ENCODE measurements around the gene OR1F1.
"Not testable (repeated sequence)": the region's sequence is repeated elsewhere in the genome, so short reads cannot be mapped to it uniquely, and the experiment has no call there.

The OR1F1 gene

GRCh38 chr16:3192476-3193019, 4.5 kb downstream of the OR1F1 start:
- H3K4me1 ChIP-seq (ENCODE audit: control insufficient read depth in 1 of 2, insufficient read depth in 2 of 2, low read length in 2 of 2), result peaks cover 0 to 17% of the 10 kb centered on the region in 2 donors
- H3K4me3 ChIP-seq (ENCODE audit: low read depth in 1 of 2, low read length in 2 of 2), result no peak overlapping the region
- H3K27me3 ChIP-seq (ENCODE audit: low read depth, low read length), result peaks cover 59% of the 10 kb centered on the region
- H3K9me3 ChIP-seq (ENCODE audit: control insufficient read depth in 1 of 2, low read length in 2 of 2), result no peaks in the 10 kb centered on the region
- H3K27ac ChIP-seq (ENCODE audit: low read length), result no peak overlapping the region
- no peaks in the 10 kb centered on the region for H3K36me3 ChIP-seq (ENCODE audit: control insufficient read depth in 1 of 2, insufficient read depth in 2 of 2, low read length in 2 of 2)

GRCh38 chr16:3193221-3194212, 5.5 kb downstream of the OR1F1 start:
- no peaks in the 10 kb centered on the region for H3K9me3 ChIP-seq (ENCODE audit: control insufficient read depth in 1 of 2, low read length in 2 of 2)
- H3K36me3 ChIP-seq (ENCODE audit: control insufficient read depth in 1 of 2, insufficient read depth in 2 of 2, low read length in 2 of 2), result no peaks in the 10 kb centered on the region
- no peak overlapping the region for H3K4me3 ChIP-seq (ENCODE audit: low read depth in 1 of 2, low read length in 2 of 2)
- H3K27ac ChIP-seq (ENCODE audit: low read length), result no peak overlapping the region
- H3K4me1 ChIP-seq (ENCODE audit: control insufficient read depth in 1 of 2, insufficient read depth in 2 of 2, low read length in 2 of 2), result peaks cover 0 to 14% of the 10 kb centered on the region in 2 donors
- peaks cover 54% of the 10 kb centered on the region for H3K27me3 ChIP-seq (ENCODE audit: low read depth, low read length)

- H3K27me3 ChIP-seq (ENCODE audit: low read depth, low read length), result peaks cover 42% of the 10 kb centered on the region
Measured at GRCh38 chr16:3194792-3195191, 6.8 kb downstream of the OR1F1 start.

GRCh38 chr16:3195975-3196374, 8.0 kb downstream of the OR1F1 start:
- Histone ChIP-seq H3K4me1 (ENCODE audit: control insufficient read depth in 1 of 2, insufficient read depth in 2 of 2, low read length in 2 of 2) (no peaks in the 10 kb centered on the region), H3K27me3 (ENCODE audit: low read depth, low read length) (peaks cover 30% of the 10 kb centered on the region), H3K4me3 (ENCODE audit: low read depth in 1 of 2, low read length in 2 of 2) (no peak overlapping the region), H3K36me3 (ENCODE audit: control insufficient read depth in 1 of 2, insufficient read depth in 2 of 2, low read length in 2 of 2) (no peaks in the 10 kb centered on the region), H3K9me3 (ENCODE audit: control insufficient read depth in 1 of 2, low read length in 2 of 2) (peaks cover 0 to 4% of the 10 kb centered on the region in 2 donors), H3K27ac (ENCODE audit: low read length) (no peak overlapping the region)

More at GRCh38 chr16:3194792-3195191, 6.8 kb downstream of the OR1F1 start:
- no peak overlapping the region for H3K4me3 ChIP-seq (ENCODE audit: low read depth in 1 of 2, low read length in 2 of 2)
- H3K9me3 ChIP-seq (ENCODE audit: control insufficient read depth in 1 of 2, low read length in 2 of 2), result no peaks in the 10 kb centered on the region
- no peak overlapping the region for H3K27ac ChIP-seq (ENCODE audit: low read length)
- H3K36me3 ChIP-seq (ENCODE audit: control insufficient read depth in 1 of 2, insufficient read depth in 2 of 2, low read length in 2 of 2), result no peaks in the 10 kb centered on the region
- peaks cover 0 to 1% of the 10 kb centered on the region in 2 donors for H3K4me1 ChIP-seq (ENCODE audit: control insufficient read depth in 1 of 2, insufficient read depth in 2 of 2, low read length in 2 of 2)

- not testable (repeated sequence) for H3K9me3 ChIP-seq (ENCODE audit: control insufficient read depth in 1 of 2, low read length in 2 of 2); H3K4me1 ChIP-seq (ENCODE audit: control insufficient read depth in 1 of 2, insufficient read depth in 2 of 2, low read length in 2 of 2); H3K4me3 ChIP-seq (ENCODE audit: low read depth in 1 of 2, low read length in 2 of 2); H3K27ac ChIP-seq (ENCODE audit: low read length); H3K36me3 ChIP-seq (ENCODE audit: control insufficient read depth in 1 of 2, insufficient read depth in 2 of 2, low read length in 2 of 2)
- peaks cover 16% of the 10 kb centered on the region for H3K27me3 ChIP-seq (ENCODE audit: low read depth, low read length)
Measured at GRCh38 chr16:3197694-3198333, 9.8 kb downstream of the OR1F1 start.

- H3K27ac ChIP-seq (ENCODE audit: low read length), result no peak overlapping the region
- peaks cover 11% of the 10 kb centered on the region for H3K27me3 ChIP-seq (ENCODE audit: low read depth, low read length)
- no peaks in the 10 kb centered on the region for H3K4me1 ChIP-seq (ENCODE audit: control insufficient read depth in 1 of 2, insufficient read depth in 2 of 2, low read length in 2 of 2)
- H3K9me3 ChIP-seq (ENCODE audit: control insufficient read depth in 1 of 2, low read length in 2 of 2), result peaks cover 0 to 4% of the 10 kb centered on the region in 2 donors
- H3K4me3 ChIP-seq (ENCODE audit: low read depth in 1 of 2, low read length in 2 of 2), result no peak overlapping the region
- H3K36me3 ChIP-seq (ENCODE audit: control insufficient read depth in 1 of 2, insufficient read depth in 2 of 2, low read length in 2 of 2), result no peaks in the 10 kb centered on the region
Measured at GRCh38 chr16:3198334-3199072, 10.5 kb downstream of the OR1F1 start.

- Histone ChIP-seq H3K27me3 (ENCODE audit: low read depth, low read length) (no peaks in the 10 kb centered on the region), H3K4me1 (ENCODE audit: control insufficient read depth in 1 of 2, insufficient read depth in 2 of 2, low read length in 2 of 2) (no peaks in the 10 kb centered on the region), H3K9me3 (ENCODE audit: control insufficient read depth in 1 of 2, low read length in 2 of 2) (peaks cover 0 to 22% of the 10 kb centered on the region in 2 donors), H3K4me3 (ENCODE audit: low read depth in 1 of 2, low read length in 2 of 2) (no peak overlapping the region), H3K36me3 (ENCODE audit: control insufficient read depth in 1 of 2, insufficient read depth in 2 of 2, low read length in 2 of 2) (no peaks in the 10 kb centered on the region), H3K27ac (ENCODE audit: low read length) (no peak overlapping the region)
Measured at GRCh38 chr16:3202903-3203539, 15.0 kb downstream of the OR1F1 start.

GRCh38 chr16:3205939-3206338, 17.9 kb downstream of the OR1F1 start:
- H3K27ac ChIP-seq (ENCODE audit: low read length); H3K36me3 ChIP-seq (ENCODE audit: control insufficient read depth in 1 of 2, insufficient read depth in 2 of 2, low read length in 2 of 2); H3K27me3 ChIP-seq (ENCODE audit: low read depth, low read length); H3K4me3 ChIP-seq (ENCODE audit: low read depth in 1 of 2, low read length in 2 of 2); H3K4me1 ChIP-seq (ENCODE audit: control insufficient read depth in 1 of 2, insufficient read depth in 2 of 2, low read length in 2 of 2): not testable (repeated sequence)
- H3K9me3 ChIP-seq (ENCODE audit: control insufficient read depth in 1 of 2, low read length in 2 of 2), result peaks cover 0 to 19% of the 10 kb centered on the region in 2 donors

GRCh38 chr16:3207086-3207953, 19.3 kb downstream of the OR1F1 start:
- H3K9me3 ChIP-seq (ENCODE audit: control insufficient read depth in 1 of 2, low read length in 2 of 2), result peaks cover 0 to 19% of the 10 kb centered on the region in 2 donors

GRCh38 chr16:3212006-3212405, 24.0 kb downstream of the OR1F1 start:
- H3K4me1 ChIP-seq (ENCODE audit: control insufficient read depth in 1 of 2, insufficient read depth in 2 of 2, low read length in 2 of 2), result no peaks in the 10 kb centered on the region
- H3K9me3 ChIP-seq (ENCODE audit: control insufficient read depth in 1 of 2, low read length in 2 of 2), result peaks cover 0 to 1% of the 10 kb centered on the region in 2 donors
- H3K27ac ChIP-seq (ENCODE audit: low read length), result no peak overlapping the region
- H3K27me3 ChIP-seq (ENCODE audit: low read depth, low read length), result no peaks in the 10 kb centered on the region
- H3K36me3 ChIP-seq (ENCODE audit: control insufficient read depth in 1 of 2, insufficient read depth in 2 of 2, low read length in 2 of 2), result no peaks in the 10 kb centered on the region
- no peak overlapping the region for H3K4me3 ChIP-seq (ENCODE audit: low read depth in 1 of 2, low read length in 2 of 2)

More at GRCh38 chr16:3207086-3207953, 19.3 kb downstream of the OR1F1 start:
- Histone ChIP-seq H3K36me3 (ENCODE audit: control insufficient read depth in 1 of 2, insufficient read depth in 2 of 2, low read length in 2 of 2) (no peaks in the 10 kb centered on the region), H3K27me3 (ENCODE audit: low read depth, low read length) (no peaks in the 10 kb centered on the region), H3K27ac (ENCODE audit: low read length) (no peak overlapping the region), H3K4me3 (ENCODE audit: low read depth in 1 of 2, low read length in 2 of 2) (no peak overlapping the region), H3K4me1 (ENCODE audit: control insufficient read depth in 1 of 2, insufficient read depth in 2 of 2, low read length in 2 of 2) (no peaks in the 10 kb centered on the region)

Measured in muscle layer of duodenum (tissue), 2 donors.